GM18505 (cell line): ENCODE measurements around the gene ERBB4.

ENCODE experiments used
- ATAC-seq: cut with Tn5 transposase; IDR thresholded peaks from one replicate; pipeline ENCODE4 v1.9.1; 2021; ENCODE audit not compliant: unreplicated experiment
- POLR2A ChIP-seq: IDR thresholded peaks from 4 replicates; pipeline ENCODE4 v1.6.1; 2011; ENCODE audit warnings: borderline replicate concordance; ENCODE audit not compliant: insufficient read depth, insufficient read length; ENCODE audit errors: extremely low read depth

Gene ERBB4

GRCh38 chr2:211512806-211513205 lies 1025.8 kb downstream of the ERBB4 start:
- ATAC-seq = no peak
- TF ChIP-seq POLR2A = no peak

- ATAC-seq = no peak
- no peak for TF ChIP-seq POLR2A
Observed at GRCh38 chr2:211503856-211504255, 1034.7 kb downstream of the ERBB4 start.

GRCh38 chr2:211503198-211503597 lies 1035.4 kb downstream of the ERBB4 start:
- ATAC-seq = no peak
- TF ChIP-seq POLR2A = no peak

GRCh38 chr2:211498551-211499205 lies 1039.9 kb downstream of the ERBB4 start:
- no peak for ATAC-seq
- no peak for TF ChIP-seq POLR2A

- TF ChIP-seq POLR2A = no peak
- no peak for ATAC-seq
Observed at GRCh38 chr2:211495339-211495738, 1043.3 kb downstream of the ERBB4 start.

- no peak for ATAC-seq
- no peak for TF ChIP-seq POLR2A
Observed at GRCh38 chr2:211494536-211494935, 1044.1 kb downstream of the ERBB4 start.

GRCh38 chr2:211494085-211494484 lies 1044.5 kb downstream of the ERBB4 start:
- TF ChIP-seq POLR2A = no peak

GRCh38 chr2:211487733-211488132 lies 1050.9 kb downstream of the ERBB4 start:
- no peak for ATAC-seq
- no peak for TF ChIP-seq POLR2A

More at GRCh38 chr2:211494085-211494484, 1044.5 kb downstream of the ERBB4 start:
- ATAC-seq = no peak

GRCh38 chr2:211479536-211480150 lies 1059.0 kb downstream of the ERBB4 start:
- TF ChIP-seq POLR2A = no peak
- ATAC-seq = no peak

- no peak for TF ChIP-seq POLR2A
- ATAC-seq = no peak
Observed at GRCh38 chr2:211477537-211478275, 1060.9 kb downstream of the ERBB4 start.

- TF ChIP-seq POLR2A = no peak
- no peak for ATAC-seq
Observed at GRCh38 chr2:211473116-211473515, 1065.5 kb downstream of the ERBB4 start.

GRCh38 chr2:211469664-211470059 lies 1068.9 kb downstream of the ERBB4 start:
- TF ChIP-seq POLR2A = no peak
- no peak for ATAC-seq

GRCh38 chr2:211468877-211469663 lies 1069.5 kb downstream of the ERBB4 start:
- TF ChIP-seq POLR2A = no peak
- no peak for ATAC-seq
